Endodermal cell (in vitro differentiated cells): Measurements from ENCODE around the gene SPINK4. TPM values are rescaled to one million over a fixed set of nuclear protein-coding genes. Genes with fewer than 3 reads are reported as not detected.

Experiments
- DNase-seq: peaks from one replicate; pipeline ENCODE4 v3.0.0-alpha.2; 2017
- H3K27ac ChIP-seq: 2 replicates; pipeline ENCODE4 v1.5.1; 2013; ENCODE audit warnings: mild to moderate bottlenecking, low read depth, low read length, moderate library complexity
- H3K27me3 ChIP-seq: 2 replicates; pipeline ENCODE4 v1.6.1; 2013; ENCODE audit warnings: mild to moderate bottlenecking, low read length, moderate library complexity; ENCODE audit not compliant: insufficient read depth, control insufficient read depth, poor library complexity, severe bottlenecking
- H3K36me3 ChIP-seq: 2 replicates; pipeline ENCODE4 v1.7.0; 2013; ENCODE audit warnings: mild to moderate bottlenecking, low read length, moderate library complexity; ENCODE audit not compliant: control insufficient read depth, insufficient read depth
- H3K4me1 ChIP-seq: one replicate; pipeline ENCODE4 v1.7.0; 2013; ENCODE audit warnings: low read length; ENCODE audit not compliant: control insufficient read depth, insufficient read depth
- H3K4me3 ChIP-seq: 2 replicates; pipeline ENCODE4 v1.5.1; 2013; ENCODE audit warnings: mild to moderate bottlenecking, low read length, moderate library complexity
- H3K9ac ChIP-seq: 2 replicates; pipeline ENCODE4 v1.6.1; 2013; ENCODE audit warnings: mild to moderate bottlenecking, low read length, moderate library complexity; ENCODE audit not compliant: poor library complexity, severe bottlenecking; ENCODE audit errors: extremely low read depth
- H3K9me3 ChIP-seq: 2 replicates; pipeline ENCODE4 v1.6.1; 2013; ENCODE audit warnings: mild to moderate bottlenecking, low read length, moderate library complexity; ENCODE audit not compliant: control insufficient read depth
- H3K27ac Mint-ChIP-seq: 2 replicates; pipeline ENCODE4 v1.8.0; 2020; ENCODE audit warnings: mixed read lengths
- H3K27me3 Mint-ChIP-seq: 2 replicates; pipeline ENCODE4 v1.8.0; 2021; ENCODE audit warnings: mild to moderate bottlenecking, mixed read lengths; ENCODE audit not compliant: insufficient read depth
- H3K36me3 Mint-ChIP-seq: 2 replicates; pipeline ENCODE4 v1.8.0; 2020; ENCODE audit warnings: low read depth, mixed read lengths
- H3K4me1 Mint-ChIP-seq: 2 replicates; pipeline ENCODE4 v1.8.0; 2020; ENCODE audit warnings: mixed read lengths
- H3K4me3 Mint-ChIP-seq: 2 replicates; pipeline ENCODE4 v1.8.0; 2020; ENCODE audit warnings: mild to moderate bottlenecking, moderate library complexity, mixed read lengths
- H3K9me3 Mint-ChIP-seq: 2 replicates; pipeline ENCODE4 v1.8.0; 2020; ENCODE audit warnings: mild to moderate bottlenecking, mixed read lengths
- WGBS, 2 experiments: methylation state at CpG; one replicate each; pipeline versions ENCODE4 v1.1.5 to v1.1.7; 2013; ENCODE audit warnings: missing lambda C conversion rate in 2 of 2, mixed read lengths in 1 of 2; ENCODE audit not compliant: insufficient coverage in 1 of 2, insufficient read length in 1 of 2; 5-methylcytosine and 5-hydroxymethylcytosine counted together
- total RNA-seq, 2 donors: library from RNA; stranded (reverse); fragmentation: NEBNext Ultra II Directional in 1 of 2; extraction: Animal tissue kit (Norgen Biotek cat#: 25700) in 1 of 2; gene quantifications; 2 replicates in 1 of 2; 3 replicates in 1 of 2; pipeline ENCODE4 v1.2.1, GENCODE V29; 2021
- TF ChIP-seq, protein P1 (sequence below): fragments of 200-600 bp; sonication (generic); conservative IDR thresholded peaks from 2 replicates; pipeline ENCODE4 v1.5.0; 2021; ENCODE audit warnings: antibody characterized with exemption, mild to moderate bottlenecking

The SPINK4 gene
- total RNA-seq, 2 donors from 2014 or later, result 1.3 to 1.4 TPM

DNA sequence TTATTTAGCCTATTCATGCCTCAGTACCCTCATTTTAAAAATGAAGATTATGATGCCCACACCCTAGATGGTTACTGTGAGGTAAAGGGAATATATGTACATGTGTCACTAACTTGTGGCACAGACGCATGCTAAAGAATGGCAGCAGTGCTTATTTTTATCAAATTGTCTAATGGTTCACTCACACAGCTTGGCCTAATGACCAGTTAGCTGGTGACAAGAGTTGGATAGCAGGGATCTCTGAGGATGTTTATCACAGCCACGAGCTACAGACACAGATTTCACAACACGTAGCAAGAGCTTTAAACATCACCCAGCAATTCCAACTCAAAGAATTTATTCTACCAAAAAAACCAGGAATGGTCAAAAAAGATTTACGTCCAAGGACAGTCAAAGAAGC, 17.3 kb downstream of the SPINK4 start:
- Histone ChIP-seq H3K27ac (no peak overlapping the region), H3K36me3 (peaks cover 75% of the 10 kb centered on the region), H3K9ac (no peak overlapping the region), H3K4me1 (no peaks in the 10 kb centered on the region), H3K4me3 (no peak overlapping the region), H3K9me3 (no peaks in the 10 kb centered on the region), H3K27me3 (no peaks in the 10 kb centered on the region)
- DNase-seq, result no peak
- TF ChIP-seq, protein P1, sequence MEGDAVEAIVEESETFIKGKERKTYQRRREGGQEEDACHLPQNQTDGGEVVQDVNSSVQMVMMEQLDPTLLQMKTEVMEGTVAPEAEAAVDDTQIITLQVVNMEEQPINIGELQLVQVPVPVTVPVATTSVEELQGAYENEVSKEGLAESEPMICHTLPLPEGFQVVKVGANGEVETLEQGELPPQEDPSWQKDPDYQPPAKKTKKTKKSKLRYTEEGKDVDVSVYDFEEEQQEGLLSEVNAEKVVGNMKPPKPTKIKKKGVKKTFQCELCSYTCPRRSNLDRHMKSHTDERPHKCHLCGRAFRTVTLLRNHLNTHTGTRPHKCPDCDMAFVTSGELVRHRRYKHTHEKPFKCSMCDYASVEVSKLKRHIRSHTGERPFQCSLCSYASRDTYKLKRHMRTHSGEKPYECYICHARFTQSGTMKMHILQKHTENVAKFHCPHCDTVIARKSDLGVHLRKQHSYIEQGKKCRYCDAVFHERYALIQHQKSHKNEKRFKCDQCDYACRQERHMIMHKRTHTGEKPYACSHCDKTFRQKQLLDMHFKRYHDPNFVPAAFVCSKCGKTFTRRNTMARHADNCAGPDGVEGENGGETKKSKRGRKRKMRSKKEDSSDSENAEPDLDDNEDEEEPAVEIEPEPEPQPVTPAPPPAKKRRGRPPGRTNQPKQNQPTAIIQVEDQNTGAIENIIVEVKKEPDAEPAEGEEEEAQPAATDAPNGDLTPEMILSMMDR, result no peak
- Mint-ChIP-seq H3K9me3 (no peaks in the 10 kb centered on the region), H3K4me3 (no peak overlapping the region), H3K36me3 (peaks cover 72% of the 10 kb centered on the region), H3K27me3 (no peaks in the 10 kb centered on the region), H3K4me1 (peaks cover 5% of the 10 kb centered on the region), H3K27ac (no peak overlapping the region)
- WGBS, 2 experiments, result 98 to 100% methylated on average over 1 to 3 of the region's 4 CpGs

DNA sequence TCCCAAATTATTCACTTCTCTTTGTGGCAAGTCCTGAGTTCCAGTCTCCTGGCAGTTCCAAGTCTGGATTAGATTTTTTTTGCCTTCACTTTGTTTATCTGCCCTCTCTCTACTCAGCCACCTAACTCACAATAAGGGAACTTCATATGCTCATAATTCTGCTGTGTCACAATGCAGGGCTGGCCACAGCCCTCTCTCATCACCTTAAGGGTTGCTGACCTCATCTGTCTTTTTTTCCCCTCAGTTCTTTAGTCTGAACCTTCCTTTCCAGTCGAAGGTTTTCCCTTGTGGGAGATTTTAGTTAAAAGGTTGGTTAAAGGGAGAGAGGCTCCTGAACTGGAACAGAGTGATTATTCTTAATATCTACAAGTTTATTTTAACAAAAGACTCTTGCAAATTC, 20.4 kb downstream of the SPINK4 start:
- Mint-ChIP-seq H3K9me3 (no peaks in the 10 kb centered on the region), H3K36me3 (peaks cover 50% of the 10 kb centered on the region)

DNA sequence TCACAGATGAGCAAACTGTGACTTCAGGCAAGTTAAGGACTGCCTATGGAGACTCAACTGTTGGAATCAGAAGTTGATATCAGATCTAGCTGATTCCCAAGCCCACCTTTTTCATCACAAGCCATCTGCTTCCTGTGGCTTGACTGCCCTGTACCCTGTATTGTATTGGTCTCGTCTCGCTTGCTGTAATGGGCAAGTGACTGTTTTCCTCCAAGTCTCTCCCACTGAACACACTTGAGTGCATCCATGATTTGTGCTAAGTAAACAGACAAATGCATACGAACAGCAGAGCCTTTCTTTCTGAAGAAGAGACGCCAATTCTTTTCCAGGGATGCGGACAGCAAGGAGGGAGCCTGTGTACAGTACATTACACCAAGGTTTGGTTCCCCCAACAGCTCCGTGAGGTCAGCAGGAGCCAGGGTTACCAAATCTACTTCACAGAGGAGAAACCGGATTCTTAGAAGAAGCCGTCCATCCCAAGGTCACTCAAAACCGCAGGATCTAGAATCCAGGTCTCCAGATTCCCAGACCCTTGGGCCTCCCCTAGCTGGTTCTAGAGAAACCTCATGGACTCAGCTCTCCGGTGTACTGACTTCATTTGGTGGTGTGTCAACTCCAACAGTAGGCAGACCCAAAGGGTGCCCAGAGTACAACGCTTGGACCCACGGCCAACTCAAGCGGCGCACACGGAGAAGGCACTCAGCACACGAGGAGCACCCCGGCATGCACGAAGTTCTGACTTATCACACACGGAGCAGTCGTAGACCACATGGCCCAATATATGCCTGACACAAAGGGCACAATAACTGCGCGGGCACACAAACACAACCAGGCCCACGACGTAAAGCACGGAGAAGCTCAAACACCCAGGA, 23.4 kb downstream of the SPINK4 start:
- Mint-ChIP-seq H3K9me3 (no peaks in the 10 kb centered on the region), H3K4me1 (peaks cover 25% of the 10 kb centered on the region), H3K36me3 (peaks cover 35% of the 10 kb centered on the region), H3K4me3 (peak overlapping the region; percentile 81), H3K27ac (peak overlapping the region; percentile 53), H3K27me3 (no peaks in the 10 kb centered on the region)
- Histone ChIP-seq H3K4me3 (peak overlapping the region; percentile 96), H3K9me3 (no peaks in the 10 kb centered on the region), H3K27ac (no peak overlapping the region), H3K9ac (peak overlapping the region; percentile 79), H3K4me1 (peaks cover 7% of the 10 kb centered on the region), H3K36me3 (peaks cover 46% of the 10 kb centered on the region), H3K27me3 (no peaks in the 10 kb centered on the region)
- WGBS, 2 experiments, result 9 to 10% methylated on average over 24 to 25 of the region's 25 CpGs
- TF ChIP-seq, protein P1, result no peak
- DNase-seq, result peak; percentile 61

More for the DNA sequence above, 20.4 kb downstream of the SPINK4 start:
- WGBS, 2 experiments, result 83% methylated on average over 1 of the region's 1 CpG; no CpG with 5 or more reads in 1 of the 2 experiments
- no peak overlapping the region for H3K4me3 ChIP-seq
- Mint-ChIP-seq H3K4me3 (no peak overlapping the region), H3K27ac (no peak overlapping the region), H3K4me1 (peaks cover 7% of the 10 kb centered on the region), H3K27me3 (no peaks in the 10 kb centered on the region)
- H3K27me3 ChIP-seq, result no peaks in the 10 kb centered on the region
- TF ChIP-seq, protein P1, result no peak
- no peak overlapping the region for H3K27ac ChIP-seq
- H3K9me3 ChIP-seq, result no peaks in the 10 kb centered on the region
- no peak overlapping the region for H3K9ac ChIP-seq
- no peaks in the 10 kb centered on the region for H3K4me1 ChIP-seq
- DNase-seq, result no peak
- H3K36me3 ChIP-seq, result peaks cover 59% of the 10 kb centered on the region
